GM21576 (cell line): ENCODE data around the gene ALKBH1.
"Not testable (repeated sequence)": the region's sequence is repeated elsewhere in the genome, so short reads cannot be mapped to it uniquely, and the experiment has no call there.

ENCODE experiments used
- ATAC-seq: cut with Tn5 transposase; IDR thresholded peaks from one replicate; pipeline ENCODE4 v1.9.1; 2021; ENCODE audit warnings: mild to moderate bottlenecking, moderate library complexity; ENCODE audit not compliant: unreplicated experiment

The ALKBH1 gene

DNA sequence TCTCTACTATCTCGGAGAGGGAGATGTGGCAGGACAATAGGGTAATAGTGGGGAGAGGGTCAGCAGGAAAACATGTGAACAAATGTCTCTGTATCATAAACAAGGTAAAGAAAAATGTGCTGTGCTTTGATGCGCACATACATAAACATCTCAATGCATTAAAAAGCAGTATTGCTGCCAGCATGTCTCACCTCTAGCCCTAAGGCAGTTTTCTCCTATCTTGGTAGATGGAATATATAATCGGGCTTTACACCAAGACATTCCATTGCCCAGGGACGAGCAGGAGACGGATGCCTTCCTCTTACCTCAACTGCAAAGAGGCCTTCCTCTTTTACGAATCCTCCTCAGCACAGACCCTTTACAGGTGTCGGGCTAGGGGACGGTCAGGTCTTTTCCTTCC lies 72.4 kb downstream of the ALKBH1 start:
- ATAC-seq = not testable (repeated sequence)

DNA sequence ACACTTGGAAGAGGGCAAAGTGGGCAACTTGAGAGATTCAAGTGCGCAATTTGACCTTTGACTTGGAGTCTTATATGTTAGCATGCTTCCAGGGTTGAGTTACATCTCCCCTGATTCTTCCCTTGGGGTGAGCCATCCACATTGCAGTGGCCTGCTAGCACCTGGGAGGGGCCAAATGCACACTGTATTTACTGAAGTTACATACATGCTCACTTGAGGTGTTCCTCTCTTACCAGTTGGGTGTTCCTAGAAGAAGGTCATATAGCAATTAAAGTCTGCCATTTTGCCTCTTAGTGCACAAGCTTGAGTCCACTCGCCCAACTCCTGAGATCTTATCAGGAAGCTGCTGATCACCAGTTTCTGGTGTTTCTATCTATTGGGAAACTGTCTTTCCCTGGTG lies 77.7 kb downstream of the ALKBH1 start:
- no peak for ATAC-seq

DNA sequence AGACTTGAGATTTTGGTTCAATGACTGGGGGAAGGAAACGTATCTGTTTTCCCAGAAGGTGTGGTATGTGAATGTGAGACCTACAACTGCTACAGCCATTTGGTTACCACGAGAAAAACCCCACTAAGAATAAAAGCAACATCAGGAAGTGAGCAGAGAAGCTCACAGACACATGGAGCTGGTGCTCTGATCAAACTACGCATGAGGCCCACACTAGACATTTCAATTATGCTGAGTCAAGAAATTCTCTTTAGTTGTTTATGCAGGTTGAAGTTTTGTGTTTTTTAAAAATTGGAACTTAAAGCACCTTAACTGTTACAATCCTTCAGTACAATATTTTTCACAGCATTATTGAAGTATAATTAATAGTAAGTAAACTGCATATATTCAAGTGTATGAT lies 82.5 kb downstream of the ALKBH1 start:
- no peak for ATAC-seq

DNA sequence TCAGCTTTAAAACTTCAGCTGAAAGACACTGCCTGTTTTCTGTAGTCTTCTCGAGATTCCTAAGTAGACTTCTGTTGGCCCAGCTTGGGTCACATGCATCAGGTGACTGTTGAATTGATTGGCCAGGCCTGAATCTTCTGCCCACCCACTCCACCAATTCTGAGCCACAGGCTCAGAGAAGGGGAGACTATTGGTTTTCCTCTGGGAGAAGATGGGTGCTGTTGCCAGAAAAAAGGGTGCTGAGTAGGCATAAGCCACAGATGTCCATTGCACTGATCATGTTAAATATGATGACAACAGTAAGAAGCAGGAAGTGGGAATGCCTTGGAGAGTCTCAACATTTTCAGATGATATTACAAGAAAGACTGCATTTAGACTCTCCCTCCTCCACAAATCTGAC lies 84.6 kb downstream of the ALKBH1 start:
- no peak for ATAC-seq
